K562 (cell line): ENCODE results near the gene KCNMB1. TPM values are rescaled to one million over a fixed set of nuclear protein-coding genes. Genes with fewer than 3 reads are reported as not detected.

ENCODE experiments used
- ATAC-seq: fragments of 200-7000 bp; cut with Tn5 transposase; 3 replicates; pipeline ENCODE4 v1.9.1; 2020; ENCODE audit warnings: moderate library complexity
- BruUV-seq: library from RNA; stranded (reverse); fragments of 400-500 nt; replicated peaks from 2 replicates; lab custom pipeline; 2021; lab: Mats Ljungman, UMichigan
- CTCF ChIA-PET: fragments of 300-600 bp; formaldehyde crosslinking; extraction: SDS; loops from one replicate; lab custom pipeline; 2021; ENCODE audit warnings: low intra/inter-chr PET ratio; lab: Yijun Ruan, JAX
- POLR2A ChIA-PET: fragments of 300-600, 350-650 bp; sonication (Branson Sonifier 250); formaldehyde crosslinking; extraction: SDS; loops from one replicate; lab custom pipeline; 2021; ENCODE audit warnings: antibody characterized with exemption, inconsistent platforms; lab: Yijun Ruan, JAX
- DNase-seq, 4 experiments: peaks; one replicate each; pipeline versions ENCODE4 v3.0.0 to v3.0.0-alpha.2; 2011 to 2018; ENCODE audit warnings: low spot score in 3 of 4, mixed read lengths in 3 of 4; ENCODE audit errors: extremely low read depth in 1 of 4
- FAIRE-seq: peaks from 2 replicates; lab custom pipeline; 2011; peaks lifted over from hg19 to GRCh38; lab: Jason Lieb, UNC
- H2AFZ ChIP-seq: 2 replicates; pipeline ENCODE4 v1.6.0; 2011; ENCODE audit warnings: low read depth, low read length, control low read depth, inconsistent platforms
- H3K27ac ChIP-seq: fragments of 200-600 bp; 3 replicates; pipeline ENCODE4 v1.8.0; 2011; ENCODE audit warnings: low read depth, mild to moderate bottlenecking, control low read depth, inconsistent platforms, low read length, moderate library complexity, mixed read lengths; ENCODE audit errors: extremely low read depth
- H3K27me3 ChIP-seq, 2 experiments: fragments of 300-600 bp in 1 of 2; 2 replicates in 1 of 2; 3 replicates in 1 of 2; pipeline versions ENCODE4 v1.6.0 to v1.8.0; 2011; ENCODE audit warnings: inconsistent platforms in 2 of 2, low read length in 2 of 2, mild to moderate bottlenecking in 1 of 2, mixed read lengths in 1 of 2, moderate library complexity in 1 of 2; ENCODE audit not compliant: control insufficient read depth in 2 of 2, insufficient read depth in 2 of 2
- H3K36me3 ChIP-seq: fragments of 300-600 bp; 3 replicates; pipeline ENCODE4 v1.8.0; 2011; ENCODE audit warnings: mild to moderate bottlenecking, low read length, inconsistent platforms; ENCODE audit not compliant: control insufficient read depth, insufficient read depth
- H3K4me1 ChIP-seq, 2 experiments: fragments of 200-600 bp in 1 of 2; replicated peaks in 1 of 2; 2 replicates in 1 of 2; 3 replicates in 1 of 2; pipeline versions ENCODE4 v1.5.1 to v1.8.0; 2011; ENCODE audit warnings: inconsistent platforms in 2 of 2, low read length in 2 of 2, mild to moderate bottlenecking in 1 of 2, mixed read lengths in 1 of 2, moderate library complexity in 1 of 2; ENCODE audit not compliant: control insufficient read depth in 2 of 2, insufficient read depth in 2 of 2
- H3K4me2 ChIP-seq: 2 replicates; pipeline ENCODE4 v1.6.1; 2011; ENCODE audit warnings: low read length, control low read depth, inconsistent platforms, mixed read lengths; ENCODE audit not compliant: insufficient read depth
- H3K4me3 ChIP-seq: fragments of 200-600 bp; sonication (generic), shearing (Covaris generic); 2 replicates; pipeline ENCODE4 v1.5.1; 2016; ENCODE audit warnings: control low read depth, inconsistent platforms
- H3K79me2 ChIP-seq: fragments of 200-600 bp; 3 replicates; pipeline ENCODE4 v1.8.0; 2011; ENCODE audit warnings: low read length, inconsistent platforms; ENCODE audit not compliant: control insufficient read depth, insufficient read depth
- H3K9ac ChIP-seq, 2 experiments: 2 replicates each; pipeline versions ENCODE4 v1.6.0 to v1.6.1; 2011; ENCODE audit warnings: low read depth in 2 of 2, low read length in 2 of 2, control low read depth in 1 of 2, inconsistent platforms in 1 of 2, mild to moderate bottlenecking in 1 of 2, mixed read lengths in 1 of 2; ENCODE audit not compliant: insufficient read depth in 1 of 2
- H3K9me1 ChIP-seq: one replicate; pipeline ENCODE4 v1.6.0; 2011; ENCODE audit warnings: inconsistent platforms, mild to moderate bottlenecking, low read length, moderate library complexity; ENCODE audit not compliant: control insufficient read depth, insufficient read depth
- H3K9me3 ChIP-seq: replicated peaks from 2 replicates; pipeline ENCODE4 v1.5.1; 2011; ENCODE audit warnings: low read depth, low read length, inconsistent platforms; ENCODE audit not compliant: control insufficient read depth, insufficient read depth
- H4K20me1 ChIP-seq: replicated peaks from 2 replicates; pipeline ENCODE4 v1.6.1; 2011; ENCODE audit warnings: low read length, inconsistent platforms, mixed read lengths; ENCODE audit not compliant: control insufficient read depth, insufficient read depth
- ADNP ChIP-seq: fragments of 200-800 bp; sonication (Bioruptor generic); IDR thresholded peaks from 2 replicates; pipeline ENCODE4 v1.6.1; 2016; ENCODE audit warnings: missing genetic modification characterization, missing compliant biosample characterization
- BRCA1 ChIP-seq, 2 experiments: fragments of 450-650 bp in 1 of 2; sonication (generic) in 1 of 2; formaldehyde crosslinking in 1 of 2; IDR thresholded peaks; 2 replicates each; pipeline versions ENCODE4 v1.5.0 to v1.6.1; 2017 to 2020; ENCODE audit warnings: mild to moderate bottlenecking in 1 of 2, missing genetic modification reagents in 1 of 2
- CSDE1 ChIP-seq, 2 experiments: fragments of 450-650 bp; IDR thresholded peaks; 2 replicates each; pipeline ENCODE4 v1.6.1; 2016; ENCODE audit warnings: mild to moderate bottlenecking in 1 of 2
- HNRNPL ChIP-seq: fragments of 200-400 bp; formaldehyde crosslinking; IDR thresholded peaks from 2 replicates; pipeline ENCODE4 v1.6.1; 2017; ENCODE audit warnings: low read depth, mild to moderate bottlenecking, low read length
- HNRNPLL ChIP-seq: fragments of 200-400 bp; formaldehyde crosslinking; IDR thresholded peaks from 2 replicates; pipeline ENCODE4 v1.6.1; 2017; ENCODE audit warnings: low read length, low read depth, mild to moderate bottlenecking; ENCODE audit not compliant: poor library complexity, severe bottlenecking
- IRF2 ChIP-seq: sonication (generic); formaldehyde crosslinking; IDR thresholded peaks from 2 replicates; pipeline ENCODE4 v1.8.1; 2022; ENCODE audit warnings: mild to moderate bottlenecking, missing genetic modification reagents
- PRMT5 ChIP-seq: sonication (generic); formaldehyde crosslinking; IDR thresholded peaks from 2 replicates; pipeline ENCODE4 v1.5.0; 2020; ENCODE audit warnings: missing genetic modification reagents
- RUNX1 ChIP-seq: sonication (generic); IDR thresholded peaks from 2 replicates; pipeline ENCODE4 v1.6.1; 2016; ENCODE audit warnings: antibody characterized with exemption, low read depth
- STAG1 ChIP-seq: sonication (generic); formaldehyde crosslinking; IDR thresholded peaks from 2 replicates; pipeline ENCODE4 v1.5.0; 2020; ENCODE audit warnings: missing genetic modification reagents, borderline replicate concordance
- TSC22D4 ChIP-seq: fragments of 450-650 bp; IDR thresholded peaks from 2 replicates; pipeline ENCODE4 v1.6.1; 2016; ENCODE audit warnings: missing genetic modification characterization, missing biosample characterization, control low read depth
- YY1 ChIP-seq, 3 experiments: IDR thresholded peaks; 2 replicates each; pipeline ENCODE4 v1.6.1; 2011; ENCODE audit warnings: low read length in 2 of 3, mild to moderate bottlenecking in 2 of 3, moderate library complexity in 2 of 3, borderline replicate concordance in 1 of 3, control low read depth in 1 of 3, low read depth in 1 of 3; ENCODE audit not compliant: insufficient read depth in 3 of 3, insufficient replicate concordance in 2 of 3, control insufficient read depth in 1 of 3, insufficient read length in 1 of 3; ENCODE audit errors: extremely low read depth in 1 of 3
- ZNF354B ChIP-seq: fragments of 250-450 bp; sonication (Bioruptor Pico); IDR thresholded peaks from 2 replicates; pipeline ENCODE4 v1.4.0; 2020
- ZNF699 ChIP-seq: fragments of 250-450 bp; sonication (Bioruptor Pico); IDR thresholded peaks from 2 replicates; pipeline ENCODE4 v1.8.0; 2021; ENCODE audit warnings: mild to moderate bottlenecking, moderate library complexity; ENCODE audit not compliant: insufficient replicate concordance
- WGBS: fragments of 100-300 bp; shearing (Covaris generic); methylation state at CpG from one replicate; pipeline ENCODE4 v1.1.6; 2016; ENCODE audit warnings: low coverage, mixed read lengths; ENCODE audit not compliant: insufficient coverage; ENCODE audit errors: missing lambda C conversion rate; 5-methylcytosine and 5-hydroxymethylcytosine counted together
- in situ Hi-C: fragments of 300-500 bp; cut with MboI; formaldehyde crosslinking; loops from 4 replicates; pipeline ENCODE4 v1.15.0; 2018; ENCODE audit warnings: inconsistent platforms, mixed read lengths
- intact Hi-C: fragments of 100-400 bp; cut with micrococcal nuclease; formaldehyde crosslinking; loops from 2 replicates; pipeline ENCODE4 v1.14.2; 2022
- polyA plus RNA-seq, 8 experiments: library from polyadenylated mRNA; depleted of rRNA in 4 of 8; stranded (reverse) in 5 of 8; unstranded in 3 of 8; fragments of >200 nt; fragmentation: Nextera tagmentation in 2 of 8; fragmentation: Illumina TruSeq in 1 of 8; extraction: Ambion mirVana in 2 of 8; extraction: Trizol in 1 of 8; gene quantifications; 2 replicates each; pipeline versions ENCODE4 v1.2.1 to v1.2.3, GENCODE V29; 2011 to 2014; ENCODE audit warnings: inconsistent platforms in 1 of 8, missing spikeins in 1 of 8
- total RNA-seq, 7 experiments: library from RNA; depleted of rRNA in 6 of 7; stranded (reverse); fragments of >200 nt in 6 of 7; fragmentation: Illumina TruSeq in 2 of 7; extraction: Trizol in 2 of 7; gene quantifications; 2 replicates each; pipeline versions ENCODE4 v1.2.1 to v1.2.3, GENCODE V29; 2011 to 2021; ENCODE audit warnings: low replicate concordance in 1 of 7
- TF ChIP-seq, protein P1 (sequence below): sonication (generic); formaldehyde crosslinking; IDR thresholded peaks from 2 replicates; pipeline ENCODE4 v1.9.0; 2022; ENCODE audit warnings: mild to moderate bottlenecking, missing genetic modification reagents
- TF ChIP-seq, protein P2 (sequence below): sonication (generic); formaldehyde crosslinking; IDR thresholded peaks from 2 replicates; pipeline ENCODE4 v1.5.0; 2020; ENCODE audit warnings: missing genetic modification reagents
- TF ChIP-seq, protein P3 (sequence below), 2 experiments: IDR thresholded peaks; 2 replicates each; pipeline ENCODE4 v1.6.1; 2011; ENCODE audit warnings: borderline replicate concordance in 1 of 2, control low read depth in 1 of 2, low read depth in 1 of 2, low read length in 1 of 2, mild to moderate bottlenecking in 1 of 2, mixed read lengths in 1 of 2, moderate library complexity in 1 of 2; ENCODE audit not compliant: insufficient read depth in 1 of 2, insufficient read length in 1 of 2, poor library complexity in 1 of 2, severe bottlenecking in 1 of 2; ENCODE audit errors: extremely low read depth in 1 of 2
- TF ChIP-seq, protein P4 (sequence below): sonication (generic); formaldehyde crosslinking; IDR thresholded peaks from 2 replicates; pipeline ENCODE4 v1.8.1; 2023; ENCODE audit warnings: mild to moderate bottlenecking, missing genetic modification reagents

The KCNMB1 gene
- total and polyA plus RNA-seq, 9 of the 15 experiments (the other 6 are each of a cell fraction or from before 2014, with no cell fraction given): not detected

DNA sequence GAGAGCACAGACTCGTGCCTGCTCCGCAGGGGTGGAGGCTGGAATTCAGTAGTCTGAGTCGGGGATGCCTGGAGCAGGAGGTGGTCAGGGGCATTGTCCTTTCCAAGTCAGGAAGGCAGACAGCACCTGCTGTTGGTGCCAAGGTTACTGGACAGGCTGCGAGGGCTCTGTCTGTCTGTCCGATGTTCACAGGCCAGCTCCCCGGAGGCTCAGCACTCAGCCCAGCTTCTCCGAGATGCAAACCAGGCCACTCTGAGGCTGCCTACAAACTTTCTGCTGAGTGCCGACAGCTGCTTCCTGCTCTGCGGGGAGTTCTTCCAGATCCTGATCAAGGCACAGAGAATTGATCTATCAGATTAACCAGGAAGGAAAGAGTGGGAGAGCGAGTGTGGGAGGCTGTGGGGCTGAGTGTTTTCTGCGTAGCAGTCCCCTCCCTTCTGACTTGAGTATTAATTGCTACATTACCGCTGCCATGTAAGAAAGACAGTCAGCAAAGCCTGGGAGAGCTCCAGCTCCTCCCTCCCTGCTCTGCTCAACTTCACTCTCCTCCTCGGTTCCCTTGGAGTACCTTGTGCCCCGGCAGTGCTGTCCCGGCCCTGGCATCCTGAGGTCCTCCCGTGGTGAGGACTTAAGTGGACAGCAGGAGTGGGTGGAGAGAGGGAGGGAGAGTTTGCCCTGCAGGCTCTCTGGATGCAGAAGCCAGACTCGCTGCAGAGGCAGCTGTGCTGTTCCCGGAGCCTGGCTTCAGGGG is 36.0 kb downstream of the KCNMB1 start:
- CTCF ChIA-PET: no interaction called here
- in situ Hi-C loops (no loop called here), intact Hi-C loops (no loop called here)
- Histone ChIP-seq H3K9me3 (no peaks in the 10 kb centered on the region), H3K4me1 (peaks cover 0 to 6% of the 10 kb centered on the region in 2 experiments; a peak in 3 of 5 replicates), H3K9ac (0 out of 4 replicates have a peak overlapping the region, but pooled peaks of 1 of the 2 experiments have one; percentile 28), H3K4me2 (no peak overlapping the region), H3K27me3 (peaks cover 30 to 60% of the 10 kb centered on the region in 2 experiments), H2AFZ (no peak overlapping the region), H3K27ac (no peak overlapping the region), H3K4me3 (no peak overlapping the region), H3K36me3 (no peaks in the 10 kb centered on the region), H3K79me2 (no peaks in the 10 kb centered on the region), H4K20me1 (no peaks in the 10 kb centered on the region; the same call in none of the 2 replicates), H3K9me1 (no peaks in the 10 kb centered on the region)
- DNase-seq (no peak), ATAC-seq (no peak), FAIRE-seq (no peak)
- WGBS: under 1% methylated on average over 16 of the region's 18 CpGs
- no TSS peak for BruUV-seq
- POLR2A ChIA-PET: interaction anchor here (0.6 to 0.8 kb wide), 4 partner anchors 13 to 347 kb away, joined by 3 to 4 read pairs (median 3); no protein-coding TSS in a partner anchor
- TF ChIP-seq RUNX1 (no peak), ZNF354B (no peak), STAG1 (CRISPR knock-in tag) (no peak), ADNP (tag) (no peak), HNRNPL (no peak), ZNF699 (CRISPR knock-in tag) (no peak), PRMT5 (CRISPR knock-in tag) (no peak), TSC22D4 (no peak), IRF2 (no peak), BRCA1 (IDR thresholded peaks at IDR 0.05) (no peak), BRCA1 (CRISPR knock-in tag; IDR thresholded peaks at IDR 0.05) (no peak), CSDE1 (IDR thresholded peaks at IDR 0.05) (no peak), YY1 (IDR thresholded peaks at IDR 0.05; ENCODE audit: borderline replicate concordance in 1 of 3, control insufficient read depth in 1 of 3, extremely low read depth in 1 of 3, insufficient read depth in 3 of 3, insufficient read length in 1 of 3, insufficient replicate concordance in 2 of 3, low read depth in 1 of 3, low read length in 2 of 3) (no peak), HNRNPLL (no peak)
- TF ChIP-seq, protein P1, sequence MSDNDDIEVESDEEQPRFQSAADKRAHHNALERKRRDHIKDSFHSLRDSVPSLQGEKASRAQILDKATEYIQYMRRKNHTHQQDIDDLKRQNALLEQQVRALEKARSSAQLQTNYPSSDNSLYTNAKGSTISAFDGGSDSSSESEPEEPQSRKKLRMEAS: no peak
- TF ChIP-seq, protein P2, sequence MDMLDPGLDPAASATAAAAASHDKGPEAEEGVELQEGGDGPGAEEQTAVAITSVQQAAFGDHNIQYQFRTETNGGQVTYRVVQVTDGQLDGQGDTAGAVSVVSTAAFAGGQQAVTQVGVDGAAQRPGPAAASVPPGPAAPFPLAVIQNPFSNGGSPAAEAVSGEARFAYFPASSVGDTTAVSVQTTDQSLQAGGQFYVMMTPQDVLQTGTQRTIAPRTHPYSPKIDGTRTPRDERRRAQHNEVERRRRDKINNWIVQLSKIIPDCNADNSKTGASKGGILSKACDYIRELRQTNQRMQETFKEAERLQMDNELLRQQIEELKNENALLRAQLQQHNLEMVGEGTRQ (CRISPR knock-in tag): no peak
- TF ChIP-seq, protein P3, sequence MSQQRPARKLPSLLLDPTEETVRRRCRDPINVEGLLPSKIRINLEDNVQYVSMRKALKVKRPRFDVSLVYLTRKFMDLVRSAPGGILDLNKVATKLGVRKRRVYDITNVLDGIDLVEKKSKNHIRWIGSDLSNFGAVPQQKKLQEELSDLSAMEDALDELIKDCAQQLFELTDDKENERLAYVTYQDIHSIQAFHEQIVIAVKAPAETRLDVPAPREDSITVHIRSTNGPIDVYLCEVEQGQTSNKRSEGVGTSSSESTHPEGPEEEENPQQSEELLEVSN (IDR thresholded peaks at IDR 0.05; ENCODE audit: borderline replicate concordance in 1 of 2, extremely low read depth in 1 of 2, insufficient read depth in 1 of 2, insufficient read length in 1 of 2, low read depth in 1 of 2, low read length in 1 of 2, poor library complexity in 1 of 2, severe bottlenecking in 1 of 2): no peak
- TF ChIP-seq, protein P4, sequence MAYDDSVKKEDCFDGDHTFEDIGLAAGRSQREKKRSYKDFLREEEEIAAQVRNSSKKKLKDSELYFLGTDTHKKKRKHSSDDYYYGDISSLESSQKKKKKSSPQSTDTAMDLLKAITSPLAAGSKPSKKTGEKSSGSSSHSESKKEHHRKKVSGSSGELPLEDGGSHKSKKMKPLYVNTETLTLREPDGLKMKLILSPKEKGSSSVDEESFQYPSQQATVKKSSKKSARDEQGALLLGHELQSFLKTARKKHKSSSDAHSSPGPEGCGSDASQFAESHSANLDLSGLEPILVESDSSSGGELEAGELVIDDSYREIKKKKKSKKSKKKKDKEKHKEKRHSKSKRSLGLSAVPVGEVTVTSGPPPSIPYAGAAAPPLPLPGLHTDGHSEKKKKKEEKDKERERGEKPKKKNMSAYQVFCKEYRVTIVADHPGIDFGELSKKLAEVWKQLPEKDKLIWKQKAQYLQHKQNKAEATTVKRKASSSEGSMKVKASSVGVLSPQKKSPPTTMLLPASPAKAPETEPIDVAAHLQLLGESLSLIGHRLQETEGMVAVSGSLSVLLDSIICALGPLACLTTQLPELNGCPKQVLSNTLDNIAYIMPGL: no peak
